B cell (primary cell): ENCODE results near the gene THOP1. TPM values are rescaled to one million over a fixed set of nuclear protein-coding genes. Genes with fewer than 3 reads are reported as not detected.

Source experiments
- ATAC-seq: fragments of 200-7000 bp; cut with Tn5 transposase; one replicate; pipeline ENCODE4 v1.10.0; 2021; ENCODE audit warnings: low read depth, mild to moderate bottlenecking, moderate number of reproducible peaks, moderate library complexity
- CTCF ChIA-PET: fragments of 350-600 bp; sonication (Branson Sonifier 250); formaldehyde crosslinking; loops from one replicate; lab custom pipeline; 2021; ENCODE audit warnings: antibody characterized with exemption, inconsistent platforms; lab: Charles Lee
- POLR2A ChIA-PET: fragments of 350-600 bp; sonication (Branson Sonifier 250); formaldehyde crosslinking; loops from one replicate; lab custom pipeline; 2021; ENCODE audit warnings: antibody characterized with exemption; lab: Charles Lee
- DNase-seq: peaks from one replicate; pipeline ENCODE4 v3.0.0; 2013
- H2AFZ ChIP-seq: 2 replicates; pipeline ENCODE4 v1.6.1; 2012; ENCODE audit warnings: mild to moderate bottlenecking, low read depth, low read length; ENCODE audit not compliant: insufficient read depth, poor library complexity, severe bottlenecking
- H3K27ac ChIP-seq, 2 donors: 1 replicate in 1 of 2; 2 replicates in 1 of 2; pipeline ENCODE4 v1.5.1; 2012 to 2013; ENCODE audit warnings: low read length in 2 of 2, mild to moderate bottlenecking in 2 of 2, moderate library complexity in 1 of 2
- H3K27me3 ChIP-seq, 4 experiments: fragments of 200-600 bp in 1 of 4; sonication (generic) in 1 of 4; replicated peaks in 1 of 4; 1 replicate in 2 of 4; 2 replicates in 2 of 4; pipeline versions ENCODE4 v1.6.1 to v1.7.0; 2013 to 2016; ENCODE audit warnings: low read length in 3 of 4, mild to moderate bottlenecking in 2 of 4, mixed read lengths in 1 of 4, moderate library complexity in 1 of 4; ENCODE audit not compliant: insufficient read depth in 4 of 4, control insufficient read depth in 3 of 4; ENCODE audit errors: control extremely low read depth in 1 of 4
- H3K36me3 ChIP-seq, 2 experiments: replicated peaks in 1 of 2; 1 replicate in 1 of 2; 2 replicates in 1 of 2; pipeline versions ENCODE4 v1.6.1 to v1.7.1; 2013; ENCODE audit warnings: low read length in 1 of 2; ENCODE audit not compliant: insufficient read depth in 2 of 2, control insufficient read depth in 1 of 2; ENCODE audit errors: control extremely low read depth in 1 of 2, extremely low read depth in 1 of 2
- H3K4me1 ChIP-seq, 2 donors: fragments of 200-600 bp in 1 of 2; sonication (generic) in 1 of 2; 1 replicate in 1 of 2; 2 replicates in 1 of 2; pipeline versions ENCODE4 v1.5.1 to v1.6.1; 2013 to 2017; ENCODE audit warnings: low read length in 2 of 2; ENCODE audit not compliant: control insufficient read depth in 2 of 2, insufficient read depth in 2 of 2
- H3K4me2 ChIP-seq: replicated peaks from 2 replicates; pipeline ENCODE3; 2012; ENCODE audit warnings: mild to moderate bottlenecking, low read depth, low read length; ENCODE audit not compliant: poor library complexity, severe bottlenecking
- H3K4me3 ChIP-seq, 5 experiments: fragments of 200-600 bp in 1 of 5; sonication (generic) in 1 of 5; 1 replicate in 3 of 5; 2 replicates in 2 of 5; pipeline versions ENCODE4 v1.5.1 to v1.7.0; 2011 to 2016; ENCODE audit warnings: low read length in 4 of 5, mild to moderate bottlenecking in 4 of 5, low read depth in 2 of 5, control low read depth in 1 of 5, moderate library complexity in 1 of 5; ENCODE audit not compliant: insufficient read depth in 1 of 5; ENCODE audit errors: control extremely low read depth in 1 of 5, extremely low read depth in 1 of 5
- H3K79me2 ChIP-seq: fragments of 200-600 bp; sonication (generic); one replicate; pipeline ENCODE4 v1.6.0; 2016; ENCODE audit warnings: low read length; ENCODE audit not compliant: control insufficient read depth, insufficient read depth
- H3K9ac ChIP-seq: fragments of 200-600 bp; sonication (generic); 2 replicates; pipeline ENCODE4 v1.6.1; 2017; ENCODE audit warnings: mild to moderate bottlenecking, low read length, moderate library complexity
- H3K9me3 ChIP-seq, 3 donors: one replicate each; pipeline versions ENCODE4 v1.6.1 to v1.7.1; 2013; ENCODE audit warnings: low read length in 2 of 3; ENCODE audit not compliant: control insufficient read depth in 2 of 3, insufficient read depth in 1 of 3; ENCODE audit errors: control extremely low read depth in 1 of 3
- H4K20me1 ChIP-seq: 2 replicates; pipeline ENCODE4 v1.6.0; 2012; ENCODE audit warnings: mild to moderate bottlenecking, low read length; ENCODE audit not compliant: insufficient read depth, control insufficient read depth, poor library complexity, severe bottlenecking
- H3K27ac Mint-ChIP-seq: one replicate; pipeline ENCODE4 v1.8.0; 2021; ENCODE audit warnings: mixed read lengths
- H3K27me3 Mint-ChIP-seq: one replicate; pipeline ENCODE4 v1.8.0; 2021; ENCODE audit warnings: mixed read lengths
- H3K4me1 Mint-ChIP-seq: one replicate; pipeline ENCODE4 v1.8.0; 2021; ENCODE audit warnings: mixed read lengths
- H3K4me3 Mint-ChIP-seq: one replicate; pipeline ENCODE4 v1.8.0; 2021; ENCODE audit warnings: mixed read lengths
- H3K9me3 Mint-ChIP-seq: one replicate; pipeline ENCODE4 v1.8.0; 2022; ENCODE audit warnings: mixed read lengths; ENCODE audit not compliant: insufficient read depth
- EZH2 ChIP-seq: IDR thresholded peaks from 2 replicates; pipeline ENCODE4 v1.6.1; 2012; ENCODE audit warnings: borderline replicate concordance, low read depth, mild to moderate bottlenecking, moderate library complexity, low read length; ENCODE audit not compliant: insufficient read depth, poor library complexity, severe bottlenecking
- WGBS: methylation state at CpG from one replicate; pipeline ENCODE4 v1.1.5; 2013; ENCODE audit warnings: missing lambda C conversion rate; ENCODE audit not compliant: insufficient coverage; 5-methylcytosine and 5-hydroxymethylcytosine counted together
- intact Hi-C: fragments of 100-400 bp; cut with micrococcal nuclease; formaldehyde crosslinking; loops from one replicate; pipeline ENCODE4 v1.10.0; 2022
- polyA plus RNA-seq: library from polyadenylated mRNA; depleted of rRNA; stranded (reverse); fragments of >200 nt; gene quantifications from 2 replicates; pipeline ENCODE4 v1.2.3, GENCODE V29; 2012
- total RNA-seq, 2 donors: library from RNA; stranded (reverse); fragments of 120-200 nt in 1 of 2; gene quantifications; 1 replicate in 1 of 2; 2 replicates in 1 of 2; pipeline versions ENCODE4 v1.2.3 to v1.2.4, GENCODE V29; 2013 to 2022
- TF ChIP-seq, protein P1 (sequence below): fragments of 200-600 bp; IDR thresholded peaks from one replicate; pipeline ENCODE4 v1.8.0; 2022; ENCODE audit warnings: antibody characterized with exemption, mild to moderate bottlenecking

THOP1 gene
- total and polyA plus RNA-seq, 2 donors (not counting 1 experiment from before 2014, with no cell fraction given), result 54.3 to 56.4 TPM

DNA sequence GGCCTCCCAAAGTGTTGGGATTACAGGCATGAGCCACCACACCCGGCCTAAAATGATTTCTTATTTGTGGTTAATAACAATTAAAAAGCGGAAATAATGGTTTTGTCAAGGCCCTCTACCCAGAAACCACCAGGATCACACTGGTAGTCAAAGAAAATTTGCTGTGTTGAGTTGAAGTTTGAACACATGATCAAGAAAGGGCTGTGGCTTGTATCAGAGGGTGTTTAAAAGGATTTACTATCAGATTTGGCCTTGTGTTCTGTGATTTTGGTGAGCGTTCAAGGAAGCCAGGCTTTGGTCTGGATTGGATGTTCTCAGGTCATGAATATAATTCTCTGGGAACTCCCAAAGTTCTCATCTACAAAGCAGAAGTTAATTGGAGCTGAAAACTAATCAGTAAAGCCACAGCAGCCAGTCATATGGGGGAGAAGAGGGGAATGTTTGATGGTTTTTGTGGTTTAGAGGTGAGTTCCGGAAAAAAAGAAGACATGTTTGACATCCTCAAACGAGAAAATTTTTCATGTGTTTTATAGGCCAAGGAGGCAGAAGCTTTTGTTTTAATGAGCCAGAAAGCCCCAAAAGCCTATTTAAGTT is 71.3 kb downstream of the THOP1 start:
- Histone ChIP-seq H3K4me2 (no peak overlapping the region), H3K27me3 (no peaks in the 10 kb centered on the region), H2AFZ (no peak overlapping the region), H3K9me3 (peaks cover 27 to 32% (median 32%) of the 10 kb centered on the region in 3 donors), H3K9ac (no peak overlapping the region), H3K27ac (no peak overlapping the region), H4K20me1 (no peaks in the 10 kb centered on the region), H3K79me2 (no peaks in the 10 kb centered on the region), H3K4me3 (no peak overlapping the region), H3K36me3 (peaks cover 26 to 29% of the 10 kb centered on the region in 2 experiments), H3K4me1 (no peaks in the 10 kb centered on the region)
- ChIA-PET POLR2A (no interaction called here), CTCF (interaction anchor here (0.9 to 1.5 kb wide), 4 partner anchors 13 to 31 kb away, joined by 3 read pairs; partner anchors contain the start of gene ZNF555)
- WGBS, result 60% methylated on average over 2 of the region's 5 CpGs
- no peak for ATAC-seq
- Mint-ChIP-seq H3K4me1 (peaks cover 8% of the 10 kb centered on the region), H3K27ac (no peak overlapping the region), H3K27me3 (no peaks in the 10 kb centered on the region), H3K9me3 (peaks cover 10% of the 10 kb centered on the region), H3K4me3 (no peak overlapping the region)
- intact Hi-C loops, result no loop called here
- DNase-seq, result peak; percentile 38
- TF ChIP-seq EZH2, result no peak
- TF ChIP-seq, protein P1, sequence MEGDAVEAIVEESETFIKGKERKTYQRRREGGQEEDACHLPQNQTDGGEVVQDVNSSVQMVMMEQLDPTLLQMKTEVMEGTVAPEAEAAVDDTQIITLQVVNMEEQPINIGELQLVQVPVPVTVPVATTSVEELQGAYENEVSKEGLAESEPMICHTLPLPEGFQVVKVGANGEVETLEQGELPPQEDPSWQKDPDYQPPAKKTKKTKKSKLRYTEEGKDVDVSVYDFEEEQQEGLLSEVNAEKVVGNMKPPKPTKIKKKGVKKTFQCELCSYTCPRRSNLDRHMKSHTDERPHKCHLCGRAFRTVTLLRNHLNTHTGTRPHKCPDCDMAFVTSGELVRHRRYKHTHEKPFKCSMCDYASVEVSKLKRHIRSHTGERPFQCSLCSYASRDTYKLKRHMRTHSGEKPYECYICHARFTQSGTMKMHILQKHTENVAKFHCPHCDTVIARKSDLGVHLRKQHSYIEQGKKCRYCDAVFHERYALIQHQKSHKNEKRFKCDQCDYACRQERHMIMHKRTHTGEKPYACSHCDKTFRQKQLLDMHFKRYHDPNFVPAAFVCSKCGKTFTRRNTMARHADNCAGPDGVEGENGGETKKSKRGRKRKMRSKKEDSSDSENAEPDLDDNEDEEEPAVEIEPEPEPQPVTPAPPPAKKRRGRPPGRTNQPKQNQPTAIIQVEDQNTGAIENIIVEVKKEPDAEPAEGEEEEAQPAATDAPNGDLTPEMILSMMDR, result no peak

- Histone ChIP-seq H3K9me3 (peaks cover 11 to 15% (median 13%) of the 10 kb centered on the region in 3 donors), H3K36me3 (peaks cover 3 to 8% of the 10 kb centered on the region in 2 experiments), H3K4me2 (no peak overlapping the region), H3K9ac (no peak overlapping the region), H3K4me3 (no peak overlapping the region), H4K20me1 (no peaks in the 10 kb centered on the region), H3K27me3 (no peaks in the 10 kb centered on the region), H3K4me1 (no peaks in the 10 kb centered on the region), H3K79me2 (no peaks in the 10 kb centered on the region), H2AFZ (no peak overlapping the region), H3K27ac (no peak overlapping the region)
- Mint-ChIP-seq H3K27ac (no peak overlapping the region), H3K4me1 (peaks cover 8% of the 10 kb centered on the region), H3K4me3 (no peak overlapping the region), H3K9me3 (peaks cover 4% of the 10 kb centered on the region), H3K27me3 (no peaks in the 10 kb centered on the region)
- TF ChIP-seq, protein P1, result no peak
- TF ChIP-seq EZH2, result no peak
- WGBS, result 90% methylated on average over 21 of the region's 27 CpGs
- no peak for DNase-seq
- no peak for ATAC-seq
- ChIA-PET CTCF (no interaction called here), POLR2A (interaction anchor here (0.6 kb wide), 1 partner anchor 677 kb away, joined by 7 read pairs; no protein-coding TSS in a partner anchor)
- intact Hi-C loops, result no loop called here
Measured at GRCh38 chr19:2858864-2859263, 73.6 kb downstream of the THOP1 start.
